Gastroesophageal sphincter (tissue), 3 donors: Measurements from ENCODE around the gene RCOR3.
"Not testable (repeated sequence)": the region's sequence is repeated elsewhere in the genome, so short reads cannot be mapped to it uniquely, and the experiment has no call there.

Experiments used
- POLR2AphosphoS5 ChIP-seq: sonication (generic); formaldehyde crosslinking; IDR thresholded peaks from one replicate; pipeline ENCODE4 v1.6.1; 2017; ENCODE audit warnings: antibody characterized with exemption
- TF ChIP-seq, protein P1 (sequence below), 4 experiments: fragments of 200-600 bp in 2 of 4; fragments of 450-650 bp in 2 of 4; sonication (generic) in 1 of 4; IDR thresholded peaks; one replicate each; pipeline ENCODE4 v1.5.1; 2017 to 2019; ENCODE audit warnings: antibody characterized with exemption in 4 of 4, mild to moderate bottlenecking in 2 of 4, moderate library complexity in 2 of 4

DNA sequence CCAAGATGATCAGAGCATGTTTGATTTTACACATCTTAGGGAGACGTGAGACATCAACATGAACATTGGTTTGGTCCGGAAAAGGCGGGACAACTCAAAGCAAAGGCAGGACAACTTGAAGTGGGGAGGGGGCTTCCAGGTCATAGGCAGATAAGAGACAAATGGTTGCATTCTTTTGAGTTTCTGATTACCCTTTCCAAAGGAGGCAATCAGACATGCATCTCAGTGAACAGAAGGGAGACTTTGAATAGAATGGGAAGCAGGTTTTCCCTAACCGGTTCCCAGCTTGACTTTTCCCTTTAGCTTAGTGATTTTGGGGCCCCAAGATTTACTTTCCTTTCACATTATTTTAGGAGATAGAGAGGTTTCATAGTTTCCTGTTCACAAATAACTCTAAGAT is 12.6 kb upstream of the RCOR3 start:
- TF ChIP-seq POLR2AphosphoS5, result not testable (repeated sequence)
- TF ChIP-seq, protein P1, sequence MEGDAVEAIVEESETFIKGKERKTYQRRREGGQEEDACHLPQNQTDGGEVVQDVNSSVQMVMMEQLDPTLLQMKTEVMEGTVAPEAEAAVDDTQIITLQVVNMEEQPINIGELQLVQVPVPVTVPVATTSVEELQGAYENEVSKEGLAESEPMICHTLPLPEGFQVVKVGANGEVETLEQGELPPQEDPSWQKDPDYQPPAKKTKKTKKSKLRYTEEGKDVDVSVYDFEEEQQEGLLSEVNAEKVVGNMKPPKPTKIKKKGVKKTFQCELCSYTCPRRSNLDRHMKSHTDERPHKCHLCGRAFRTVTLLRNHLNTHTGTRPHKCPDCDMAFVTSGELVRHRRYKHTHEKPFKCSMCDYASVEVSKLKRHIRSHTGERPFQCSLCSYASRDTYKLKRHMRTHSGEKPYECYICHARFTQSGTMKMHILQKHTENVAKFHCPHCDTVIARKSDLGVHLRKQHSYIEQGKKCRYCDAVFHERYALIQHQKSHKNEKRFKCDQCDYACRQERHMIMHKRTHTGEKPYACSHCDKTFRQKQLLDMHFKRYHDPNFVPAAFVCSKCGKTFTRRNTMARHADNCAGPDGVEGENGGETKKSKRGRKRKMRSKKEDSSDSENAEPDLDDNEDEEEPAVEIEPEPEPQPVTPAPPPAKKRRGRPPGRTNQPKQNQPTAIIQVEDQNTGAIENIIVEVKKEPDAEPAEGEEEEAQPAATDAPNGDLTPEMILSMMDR (IDR thresholded peaks at IDR 0.05), result not testable (repeated sequence)
